ENCODE measurements around the gene NKAIN4.
"Not testable (repeated sequence)": the region's sequence is repeated elsewhere in the genome, so short reads cannot be mapped to it uniquely, and the experiment has no call there.

Gene NKAIN4

GRCh38 chr20:63236116-63236837 is 18.0 kb downstream of the NKAIN4 start:
- no peak for DNase-seq (ENCODE audit: low read depth in 2 of 2)

- no peak for DNase-seq (ENCODE audit: low read depth in 2 of 2)
These were observed 18.8 kb downstream of the NKAIN4 start, which contains the start of gene BIRC7 for GRCh38 chr20:63235399-63235983. Gene BIRC7 (plus strand): TSS chr20:63235905. CDS start chr20:63236097, 192 bp downstream.

GRCh38 chr20:63234693-63235398 is 19.4 kb downstream of the NKAIN4 start:
- no peak for DNase-seq (ENCODE audit: low read depth in 2 of 2)

GRCh38 chr20:63233924-63234323 is 20.3 kb downstream of the NKAIN4 start:
- DNase-seq (ENCODE audit: low read depth in 2 of 2) = no peak

GRCh38 chr20:63233061-63233344 is 21.3 kb downstream of the NKAIN4 start:
- DNase-seq (ENCODE audit: low read depth in 2 of 2) = no peak

- DNase-seq (ENCODE audit: low read depth in 2 of 2) = no peak
These were observed 21.8 kb downstream of the NKAIN4 start for GRCh38 chr20:63232235-63233060.

- DNase-seq (ENCODE audit: low read depth in 2 of 2) = no peak
These were observed 23.4 kb downstream of the NKAIN4 start for GRCh38 chr20:63230800-63231268.

GRCh38 chr20:63228806-63229205 is 25.5 kb downstream of the NKAIN4 start:
- no peak for DNase-seq (ENCODE audit: low read depth in 2 of 2)

- no peak for DNase-seq (ENCODE audit: low read depth in 2 of 2)
These were observed 27.0 kb downstream of the NKAIN4 start for GRCh38 chr20:63227260-63227659.

GRCh38 chr20:63226042-63226943 is 28.0 kb downstream of the NKAIN4 start:
- DNase-seq (ENCODE audit: low read depth in 2 of 2) = no peak

- DNase-seq (ENCODE audit: low read depth in 2 of 2) = no peak
These were observed 29.2 kb downstream of the NKAIN4 start for GRCh38 chr20:63225082-63225454.

GRCh38 chr20:63224412-63225081 is 29.7 kb downstream of the NKAIN4 start:
- no peak for DNase-seq (ENCODE audit: low read depth in 2 of 2)

- no peak for DNase-seq (ENCODE audit: low read depth in 2 of 2)
These were observed 30.4 kb downstream of the NKAIN4 start for GRCh38 chr20:63223826-63224207.

- DNase-seq (ENCODE audit: low read depth in 2 of 2) = peak; percentile 13 to 26
These were observed 31.0 kb downstream of the NKAIN4 start for GRCh38 chr20:63223121-63223825.

- DNase-seq (ENCODE audit: low read depth in 2 of 2) = no peak
These were observed 31.7 kb downstream of the NKAIN4 start for GRCh38 chr20:63222541-63222940.

- not testable (repeated sequence) for DNase-seq (ENCODE audit: low read depth in 2 of 2)
These were observed 32.7 kb downstream of the NKAIN4 start for GRCh38 chr20:63221400-63222053.

- no peak for DNase-seq (ENCODE audit: low read depth in 2 of 2)
These were observed 33.4 kb downstream of the NKAIN4 start for GRCh38 chr20:63220696-63221399.

GRCh38 chr20:63219866-63220521 is 34.3 kb downstream of the NKAIN4 start:
- DNase-seq (ENCODE audit: low read depth in 2 of 2) = no peak
